LNCaP clone FGC (cell line): ENCODE results near the gene SLC13A3.

Experiments used
- DNase-seq: peaks from one replicate; pipeline ENCODE4 v3.0.0-alpha.2; 2011; ENCODE audit warnings: low read depth
- H3K4me3 ChIP-seq: 2 replicates; pipeline ENCODE4 v1.5.1; 2011; ENCODE audit warnings: mild to moderate bottlenecking, low read depth, low read length, control low read depth
- CTCF ChIP-seq: IDR thresholded peaks from 2 replicates; pipeline ENCODE4 v1.5.1; 2012; ENCODE audit warnings: mild to moderate bottlenecking; ENCODE audit not compliant: control insufficient read depth, insufficient read depth; ENCODE audit errors: extremely low read depth

The SLC13A3 gene

GRCh38 chr20:46671866-46672542, 20.7 kb upstream of the SLC13A3 start:
- DNase-seq, result no peak
- no peak overlapping the region for H3K4me3 ChIP-seq
- no peak for TF ChIP-seq CTCF

GRCh38 chr20:46670585-46671584, 19.6 kb upstream of the SLC13A3 start:
- TF ChIP-seq CTCF, result no peak
- no peak overlapping the region for H3K4me3 ChIP-seq
- no peak for DNase-seq

GRCh38 chr20:46670228-46670584, 18.9 kb upstream of the SLC13A3 start:
- TF ChIP-seq CTCF, result no peak

GRCh38 chr20:46666818-46667515, 15.7 kb upstream of the SLC13A3 start:
- DNase-seq, result no peak
- TF ChIP-seq CTCF, result no peak
- no peak overlapping the region for H3K4me3 ChIP-seq

More at GRCh38 chr20:46670228-46670584, 18.9 kb upstream of the SLC13A3 start:
- DNase-seq, result no peak
- H3K4me3 ChIP-seq, result no peak overlapping the region

- no peak for DNase-seq
- no peak overlapping the region for H3K4me3 ChIP-seq
- no peak for TF ChIP-seq CTCF
Measured at GRCh38 chr20:46666306-46666705, 15.0 kb upstream of the SLC13A3 start.

GRCh38 chr20:46665602-46666001, 14.3 kb upstream of the SLC13A3 start:
- DNase-seq, result no peak
- H3K4me3 ChIP-seq, result no peak overlapping the region
- no peak for TF ChIP-seq CTCF
